Body of pancreas (tissue), 4 donors: ENCODE results near the gene MRPL21. TPM values are rescaled to one million over a fixed set of nuclear protein-coding genes. Genes with fewer than 3 reads are reported as not detected.

Experiments
- ATAC-seq: fragments of 150-250 bp; one replicate; pipeline ENCODE4 v1.9.1; 2016
- DNase-seq, 4 donors: peaks; one replicate each; pipeline ENCODE4 v3.0.0-alpha.2; 2019
- H3K27ac ChIP-seq, 4 donors: fragments of 200-600 bp; sonication (generic); 1 replicate in 3 of 4; 2 replicates in 1 of 4; pipeline versions ENCODE4 v1.5.1 to v1.6.1; 2016 to 2019; ENCODE audit warnings: mild to moderate bottlenecking in 1 of 4, mixed read lengths in 1 of 4, moderate library complexity in 1 of 4
- H3K27me3 ChIP-seq, 2 donors: fragments of 200-600 bp; sonication (generic); one replicate each; pipeline ENCODE4 v1.6.0; 2016; ENCODE audit warnings: mild to moderate bottlenecking in 1 of 2
- H3K36me3 ChIP-seq, 2 donors: fragments of 200-600 bp; sonication (generic); replicated peaks in 1 of 2; 2 replicates each; pipeline ENCODE4 v1.5.1; 2016; ENCODE audit warnings: low read depth in 2 of 2; ENCODE audit not compliant: insufficient read depth in 1 of 2
- H3K4me1 ChIP-seq: fragments of 200-600 bp; sonication (generic); one replicate; pipeline ENCODE4 v1.6.0; 2016
- H3K4me3 ChIP-seq, 2 donors: fragments of 200-600 bp; sonication (generic); 1 replicate in 1 of 2; 2 replicates in 1 of 2; pipeline ENCODE4 v1.5.1; 2016 to 2019
- H3K9me3 ChIP-seq, 3 donors: fragments of 200-600 bp; sonication (generic); 1 replicate in 2 of 3; 2 replicates in 1 of 3; pipeline ENCODE4 v1.5.1; 2016
- CTCF ChIP-seq, 7 experiments: fragments of 450-650 bp in 4 of 7; fragments of 200-600 bp in 3 of 7; sonication (generic) in 3 of 7; IDR thresholded peaks; one replicate each; pipeline ENCODE4 v1.5.1; 2016 to 2019; ENCODE audit warnings: antibody characterized with exemption in 7 of 7
- POLR2A ChIP-seq, 3 donors: fragments of 450-650 bp; IDR thresholded peaks; one replicate each; pipeline ENCODE4 v1.6.1; 2016; ENCODE audit warnings: antibody characterized with exemption in 3 of 3, mild to moderate bottlenecking in 2 of 3
- WGBS, 2 donors: methylation state at CpG; one replicate each; pipeline ENCODE4 v1.1.5; 2017; 5-methylcytosine and 5-hydroxymethylcytosine counted together
- intact Hi-C: fragments of 100-400 bp; cut with DNase I; formaldehyde crosslinking; loops from one replicate; pipeline ENCODE4 v1.15.1; 2023
- total RNA-seq, 2 donors: library from RNA; depleted of rRNA; stranded (reverse); fragments of >200 nt; gene quantifications; one replicate each; pipeline ENCODE4 v1.1.0, GENCODE V29; 2016

Gene MRPL21
- total RNA-seq, 2 donors from 2014 or later, result 21.8 to 45.7 TPM

GRCh38 chr11:68935516-68936357, 32.1 kb upstream of the MRPL21 start:
- no peak overlapping the region for H3K4me3 ChIP-seq
- 93 to 95% methylated on average over 26 to 29 of the region's 29 CpGs for WGBS, 2 donors
- DNase-seq (no peak), ATAC-seq (no peak)
- no peaks in the 10 kb centered on the region for H3K9me3 ChIP-seq
- peaks cover 0 to 8% of the 10 kb centered on the region in 2 donors for H3K36me3 ChIP-seq
- no peaks in the 10 kb centered on the region for H3K4me1 ChIP-seq
- H3K27ac ChIP-seq, result no peak overlapping the region
- TF ChIP-seq CTCF (IDR thresholded peaks at IDR 0.05), result no peak
- no peak for TF ChIP-seq POLR2A (IDR thresholded peaks at IDR 0.05)
- H3K27me3 ChIP-seq, result no peaks in the 10 kb centered on the region
- intact Hi-C loops, result no loop called here

DNA sequence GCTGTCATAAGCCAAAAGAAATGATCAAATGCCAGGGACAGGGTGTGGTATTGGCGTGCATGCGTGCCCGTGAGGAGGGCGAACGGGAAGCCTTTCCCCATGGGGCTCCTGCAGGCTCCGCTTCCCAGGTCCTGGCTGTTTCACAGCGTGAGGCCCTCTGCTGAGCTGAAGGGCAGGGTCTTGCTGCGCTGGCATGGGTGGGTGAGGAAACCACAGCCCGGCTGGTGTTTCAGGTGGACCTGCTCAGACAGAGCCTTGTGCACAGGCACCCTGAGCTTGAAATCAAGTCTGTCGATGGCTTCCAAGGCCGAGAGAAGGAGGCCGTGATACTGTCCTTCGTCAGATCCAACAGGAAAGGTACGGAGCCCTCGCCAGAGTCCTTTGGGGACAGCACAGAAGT, 31.4 kb upstream of the MRPL21 start:
- WGBS, 2 donors, result 93 to 95% methylated on average over 15 of the region's 15 CpGs
- Histone ChIP-seq H3K27me3 (no peaks in the 10 kb centered on the region), H3K9me3 (no peaks in the 10 kb centered on the region), H3K36me3 (peaks cover 0 to 12% of the 10 kb centered on the region in 2 donors), H3K4me3 (no peak overlapping the region), H3K27ac (no peak overlapping the region), H3K4me1 (no peaks in the 10 kb centered on the region)
- TF ChIP-seq CTCF (IDR thresholded peaks at IDR 0.05), result no peak
- TF ChIP-seq POLR2A (IDR thresholded peaks at IDR 0.05), result no peak
- intact Hi-C loops, result no loop called here
- ATAC-seq (no peak), DNase-seq (no peak)

DNA sequence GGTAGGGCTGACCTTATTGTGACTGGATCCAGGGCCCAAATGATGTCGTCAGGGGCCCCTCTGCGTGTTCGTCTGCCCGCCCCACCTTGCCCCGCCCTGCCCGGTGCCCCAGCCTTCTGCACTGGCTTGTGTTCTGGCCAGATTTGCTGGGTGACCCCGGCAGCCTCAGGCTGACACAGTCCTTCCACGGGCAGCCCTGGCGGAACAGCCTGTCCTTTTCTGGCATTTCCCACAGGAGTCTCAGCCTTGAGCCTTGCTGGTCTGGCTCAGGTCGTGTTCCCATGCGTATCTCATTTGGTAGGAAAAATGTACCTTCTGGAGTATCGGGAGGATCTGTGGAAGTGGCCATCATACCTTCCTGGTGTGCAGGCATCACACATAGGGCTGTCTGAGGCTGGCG, 31.0 kb upstream of the MRPL21 start:
- peaks cover 0 to 15% of the 10 kb centered on the region in 2 donors for H3K36me3 ChIP-seq
- H3K27me3 ChIP-seq, result no peaks in the 10 kb centered on the region
- DNase-seq (no peak), ATAC-seq (no peak)
- no peaks in the 10 kb centered on the region for H3K9me3 ChIP-seq
- intact Hi-C loops, result no loop called here
- H3K4me3 ChIP-seq, result no peak overlapping the region
- H3K27ac ChIP-seq, result no peak overlapping the region
- H3K4me1 ChIP-seq, result no peaks in the 10 kb centered on the region
- TF ChIP-seq CTCF (IDR thresholded peaks at IDR 0.05), result no peak
- TF ChIP-seq POLR2A (IDR thresholded peaks at IDR 0.05), result no peak
- 92 to 94% methylated on average over 13 of the region's 13 CpGs for WGBS, 2 donors

- DNase-seq, result no peak
- TF ChIP-seq POLR2A (IDR thresholded peaks at IDR 0.05) (no peak), CTCF (IDR thresholded peaks at IDR 0.05) (no peak)
- peaks cover 0 to 18% of the 10 kb centered on the region in 2 donors for H3K36me3 ChIP-seq
- 91 to 92% methylated on average over 11 to 12 of the region's 12 CpGs for WGBS, 2 donors
- H3K4me3 ChIP-seq, result no peak overlapping the region
- no peak overlapping the region for H3K27ac ChIP-seq
- no peaks in the 10 kb centered on the region for H3K4me1 ChIP-seq
- no peaks in the 10 kb centered on the region for H3K27me3 ChIP-seq
- intact Hi-C loops, result no loop called here
- no peaks in the 10 kb centered on the region for H3K9me3 ChIP-seq
- ATAC-seq, result no peak
Observed at GRCh38 chr11:68934321-68934645, 30.7 kb upstream of the MRPL21 start.
